HG03558 (cell line): ENCODE results near the gene TEX13D.

Experiments used
- ATAC-seq: cut with Tn5 transposase; IDR thresholded peaks from one replicate; pipeline ENCODE4 v1.9.1; 2021; ENCODE audit warnings: moderate number of reproducible peaks; ENCODE audit not compliant: unreplicated experiment; ENCODE audit errors: extremely low read depth

The TEX13D gene

DNA sequence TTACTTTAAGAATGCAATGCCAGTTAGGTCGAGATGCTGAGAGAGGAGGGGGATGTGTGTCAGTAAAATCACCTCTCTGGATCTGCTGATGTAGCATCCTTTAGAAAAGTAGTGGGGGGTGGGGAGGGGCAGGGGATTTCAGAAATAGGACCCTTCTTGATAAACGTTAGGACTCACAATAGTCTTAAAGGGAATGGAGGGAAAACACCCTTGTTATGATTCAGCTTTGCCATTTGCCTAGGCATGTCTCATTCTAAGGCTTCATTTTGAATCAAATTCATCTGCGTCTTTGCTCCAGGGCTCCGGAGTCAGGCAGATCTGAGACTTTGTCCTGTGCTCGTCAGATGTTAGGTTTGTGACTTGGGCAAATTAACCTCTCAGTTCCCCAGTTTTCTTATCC is 14.8 kb downstream of the TEX13D start:
- no peak for ATAC-seq

DNA sequence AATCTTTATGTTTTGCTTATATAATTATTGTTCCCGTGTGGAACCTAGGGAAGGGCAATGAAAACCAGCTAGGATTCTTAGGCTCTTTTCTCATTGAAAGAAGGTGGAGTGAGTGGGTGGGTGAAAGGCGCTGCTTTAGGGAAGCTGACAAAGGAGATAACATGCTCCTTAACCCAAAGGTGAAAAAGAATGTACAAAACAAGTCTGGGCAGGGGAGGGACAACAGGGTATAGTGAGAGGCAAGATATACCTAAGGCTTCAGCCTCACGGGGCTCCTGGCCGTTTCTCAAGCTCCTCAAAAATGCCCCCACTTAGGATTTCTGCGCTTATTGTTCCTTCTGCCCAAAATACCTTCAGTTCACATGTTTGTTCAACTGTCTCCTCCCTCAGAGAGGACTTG is 15.7 kb downstream of the TEX13D start:
- ATAC-seq: no peak

DNA sequence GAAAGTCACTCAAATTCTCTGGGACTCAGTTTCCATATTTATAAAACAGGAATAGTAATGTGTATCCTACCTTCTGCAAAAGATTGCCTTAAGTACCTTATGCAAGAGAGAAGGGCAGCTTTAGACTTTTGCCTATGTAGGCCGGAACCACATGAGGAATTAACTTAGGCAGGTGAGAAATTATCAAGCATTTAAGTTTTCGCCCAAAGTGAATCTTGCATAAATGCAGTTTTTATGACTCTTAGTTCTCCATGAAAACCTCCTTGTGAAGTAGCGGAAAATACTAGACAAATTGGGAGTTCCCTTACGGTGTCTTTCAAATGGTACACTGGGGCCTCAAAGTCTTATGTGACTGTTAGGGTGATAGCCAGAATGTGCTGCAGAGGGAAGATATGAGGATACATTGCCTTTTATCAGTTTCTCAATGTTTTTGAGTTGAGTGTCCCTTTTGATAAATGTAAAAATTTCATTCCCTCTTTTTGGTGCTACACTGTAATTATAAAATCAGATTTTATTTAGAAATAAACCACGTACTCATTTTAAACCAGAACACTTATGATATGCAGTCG is 16.5 kb downstream of the TEX13D start:
- ATAC-seq: no peak

DNA sequence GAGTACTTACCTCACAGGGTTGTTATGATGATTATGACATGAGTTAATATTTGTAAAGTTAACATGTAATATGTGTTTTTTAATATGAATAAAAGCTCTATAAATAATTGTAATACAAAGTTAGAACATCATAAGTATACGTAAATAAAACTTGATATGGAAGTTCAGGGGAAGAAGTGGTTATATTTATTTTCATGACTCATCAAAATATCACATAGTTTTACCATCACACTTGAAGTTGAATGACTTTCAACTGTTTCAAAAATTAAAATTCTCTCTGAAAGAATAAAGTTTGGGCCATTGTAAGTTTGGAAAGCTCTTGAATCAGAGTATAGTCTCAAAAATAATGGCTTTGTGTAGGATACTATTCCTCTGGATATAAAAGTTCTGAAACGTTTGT is 22.2 kb downstream of the TEX13D start:
- no peak for ATAC-seq

DNA sequence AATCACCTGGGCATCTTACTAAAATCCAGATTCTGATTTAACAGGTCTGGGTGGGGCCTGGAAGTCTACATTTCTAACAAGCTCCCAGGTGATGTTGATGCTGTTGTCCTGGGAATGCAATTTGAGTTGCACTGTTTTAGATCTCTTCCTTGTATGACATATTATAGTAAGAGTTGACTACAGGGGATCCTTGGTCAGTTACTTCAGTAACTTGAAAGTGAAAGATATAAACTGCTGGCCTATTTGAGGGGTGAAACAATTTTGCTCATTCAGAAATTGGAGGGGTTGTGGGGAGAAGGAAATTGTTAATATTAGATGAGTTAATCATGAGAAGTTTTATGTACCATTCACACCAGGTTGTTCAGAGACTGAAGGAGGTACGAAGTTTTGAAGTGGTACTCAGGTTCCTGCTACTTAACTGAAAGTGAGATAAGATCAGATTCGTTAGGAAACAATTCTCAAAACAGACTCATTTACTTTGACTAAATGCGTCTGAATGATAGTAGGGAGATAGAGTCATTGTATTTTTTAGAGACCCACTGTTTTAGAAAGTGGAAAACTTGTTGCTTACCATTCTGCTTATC is 26.4 kb downstream of the TEX13D start:
- ATAC-seq: no peak

DNA sequence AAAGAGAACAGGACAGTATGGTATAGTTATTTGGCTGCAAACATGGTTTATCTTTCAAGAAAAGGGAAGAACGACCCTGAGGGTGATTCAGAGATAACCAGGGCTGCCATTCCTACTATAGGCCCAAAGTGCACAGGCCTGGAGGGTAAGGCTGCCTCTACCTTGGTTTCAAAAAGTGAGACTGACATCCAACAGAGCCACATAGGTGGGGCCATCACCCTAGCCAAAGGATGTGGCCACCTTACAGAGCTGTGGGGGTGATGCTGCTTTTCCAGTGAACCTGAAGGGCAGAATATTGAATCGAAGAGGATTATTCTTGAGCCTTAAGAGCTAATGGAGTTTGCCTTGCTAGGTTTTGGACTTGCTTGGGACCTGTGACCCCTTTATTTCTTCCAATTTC is 29.6 kb downstream of the TEX13D start:
- ATAC-seq: no peak

DNA sequence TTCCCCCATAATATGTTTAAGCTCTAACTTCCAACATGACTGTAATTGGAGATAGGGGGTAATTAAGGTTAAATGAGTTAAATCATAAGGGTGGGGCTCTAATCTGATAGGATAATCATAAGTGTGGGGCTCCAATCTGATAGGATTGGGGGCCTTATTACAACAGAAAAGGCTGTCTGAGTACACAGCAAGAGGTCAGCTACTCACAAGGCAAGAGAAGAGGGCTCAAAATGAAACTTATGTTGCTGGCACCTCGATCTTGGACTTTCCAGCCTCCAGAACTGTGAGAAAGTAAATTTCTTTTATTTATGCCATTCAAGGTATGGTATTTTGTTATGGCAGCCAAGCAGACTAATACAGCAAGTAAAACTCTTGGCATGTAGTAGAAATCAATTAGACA is 30.3 kb downstream of the TEX13D start:
- no peak for ATAC-seq

DNA sequence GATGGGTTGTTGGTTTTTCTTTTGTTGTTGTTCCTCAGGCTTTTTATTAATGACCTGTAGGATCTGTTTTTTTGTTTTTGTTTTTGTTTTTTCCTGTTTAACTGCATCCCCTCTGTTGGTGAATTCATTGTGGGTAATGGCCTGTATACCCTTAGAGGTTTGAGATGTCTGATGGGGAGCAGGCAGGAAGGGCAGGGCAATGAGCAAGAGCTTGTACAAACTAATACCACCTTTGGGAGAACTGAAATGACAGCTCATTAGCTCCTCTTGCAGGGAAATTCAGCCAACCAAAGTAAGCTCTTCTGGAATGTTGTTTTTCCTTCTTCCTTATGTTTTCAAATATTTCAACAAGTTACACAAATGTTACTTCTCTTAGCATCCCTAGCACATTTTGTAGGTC is 37.3 kb downstream of the TEX13D start:
- no peak for ATAC-seq

DNA sequence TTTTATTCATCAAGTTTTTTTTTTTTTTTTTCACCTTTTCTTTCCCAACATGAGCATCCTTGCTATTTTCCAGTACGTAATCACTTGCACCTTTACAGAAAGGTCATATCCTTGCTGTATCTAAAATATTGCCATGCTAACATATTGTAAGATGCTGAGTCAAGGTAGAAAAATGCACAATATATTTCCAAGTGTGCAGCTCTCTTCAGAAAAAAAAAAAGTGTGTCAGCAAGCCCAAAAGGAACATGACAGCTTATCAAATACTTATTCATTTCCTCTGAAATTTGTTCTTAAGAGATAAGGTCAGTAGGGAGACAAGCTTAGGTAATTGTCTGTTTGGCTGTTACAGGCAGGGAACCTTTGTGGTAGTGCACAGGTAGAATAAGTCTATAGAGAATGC is 40.9 kb downstream of the TEX13D start:
- ATAC-seq: no peak

DNA sequence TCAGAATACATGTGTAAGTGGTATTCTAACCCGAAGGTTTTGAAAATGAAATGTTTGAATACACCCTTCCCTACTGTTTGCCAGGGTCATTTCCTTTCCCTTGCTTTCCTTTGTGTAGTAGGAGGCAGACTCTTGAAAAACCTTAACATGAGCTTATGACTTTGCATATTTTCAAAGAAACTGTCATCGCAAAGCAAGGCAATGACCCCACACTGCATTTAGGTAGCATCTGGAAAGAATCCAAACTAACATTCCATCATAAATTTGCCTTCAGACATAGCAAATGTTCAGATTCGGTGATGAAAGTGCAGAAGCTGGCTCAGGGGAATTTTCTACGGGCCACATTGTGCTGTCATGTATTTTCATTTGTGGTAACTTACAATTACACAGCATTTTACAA is 46.2 kb downstream of the TEX13D start:
- ATAC-seq: no peak

DNA sequence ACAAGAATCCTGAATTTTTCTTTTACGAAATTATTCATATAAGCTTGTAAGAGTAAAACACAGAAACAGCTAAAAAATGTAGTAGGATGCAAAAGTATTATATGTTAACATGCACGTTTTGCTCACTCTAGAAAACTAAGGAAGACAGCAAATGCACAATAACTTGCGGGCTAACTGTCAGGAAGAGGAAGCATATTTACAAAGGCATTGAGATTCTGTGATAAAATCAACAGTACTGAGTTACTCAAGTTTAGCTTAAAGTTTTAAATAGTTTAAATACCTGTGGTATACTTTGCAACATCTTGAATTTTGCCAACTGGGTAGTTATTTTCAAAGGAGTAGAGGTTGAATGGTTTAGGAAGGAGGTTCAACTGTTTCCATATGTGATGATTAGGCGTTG is 50.9 kb downstream of the TEX13D start:
- ATAC-seq: no peak

DNA sequence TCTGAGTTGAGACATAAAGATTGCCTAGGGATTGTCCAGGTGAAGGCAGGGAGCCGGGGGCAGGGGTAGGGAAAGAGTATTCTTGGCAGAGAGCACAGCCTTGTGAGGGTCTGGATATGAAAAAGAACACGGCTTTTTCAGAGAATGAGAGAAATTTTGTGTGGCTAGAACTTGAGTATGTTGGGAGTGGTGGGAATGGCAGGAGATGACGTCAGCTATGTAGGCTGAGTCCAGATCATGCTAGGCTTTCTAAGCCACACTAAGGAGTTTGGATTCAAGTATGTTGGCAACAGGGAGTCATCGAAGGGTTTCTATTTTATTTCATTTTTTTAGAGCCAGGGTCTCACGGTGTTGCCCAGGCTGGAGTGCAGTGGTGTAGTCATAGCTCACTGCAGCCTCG is 53.9 kb downstream of the TEX13D start:
- no peak for ATAC-seq
